ENCODE measurements around the gene GLT8D1.

- TF ChIP-seq, protein P1, sequence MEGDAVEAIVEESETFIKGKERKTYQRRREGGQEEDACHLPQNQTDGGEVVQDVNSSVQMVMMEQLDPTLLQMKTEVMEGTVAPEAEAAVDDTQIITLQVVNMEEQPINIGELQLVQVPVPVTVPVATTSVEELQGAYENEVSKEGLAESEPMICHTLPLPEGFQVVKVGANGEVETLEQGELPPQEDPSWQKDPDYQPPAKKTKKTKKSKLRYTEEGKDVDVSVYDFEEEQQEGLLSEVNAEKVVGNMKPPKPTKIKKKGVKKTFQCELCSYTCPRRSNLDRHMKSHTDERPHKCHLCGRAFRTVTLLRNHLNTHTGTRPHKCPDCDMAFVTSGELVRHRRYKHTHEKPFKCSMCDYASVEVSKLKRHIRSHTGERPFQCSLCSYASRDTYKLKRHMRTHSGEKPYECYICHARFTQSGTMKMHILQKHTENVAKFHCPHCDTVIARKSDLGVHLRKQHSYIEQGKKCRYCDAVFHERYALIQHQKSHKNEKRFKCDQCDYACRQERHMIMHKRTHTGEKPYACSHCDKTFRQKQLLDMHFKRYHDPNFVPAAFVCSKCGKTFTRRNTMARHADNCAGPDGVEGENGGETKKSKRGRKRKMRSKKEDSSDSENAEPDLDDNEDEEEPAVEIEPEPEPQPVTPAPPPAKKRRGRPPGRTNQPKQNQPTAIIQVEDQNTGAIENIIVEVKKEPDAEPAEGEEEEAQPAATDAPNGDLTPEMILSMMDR (conservative IDR thresholded peaks at IDR 0.05; ENCODE audit: low read length): no peak
- no peak for TF ChIP-seq EZH2phosphoT487 (IDR thresholded peaks at IDR 0.05; ENCODE audit: borderline replicate concordance, low read depth, low read length)
These were observed 34.7 kb downstream of the GLT8D1 start for GRCh38 chr3:52670621-52671521.
